ENCODE data around the gene PACRG. TPM values are rescaled to one million over a fixed set of nuclear protein-coding genes. Genes with fewer than 3 reads are reported as not detected.

Gene PACRG
- total and polyA plus RNA-seq, 2 donors (not counting 3 experiments of a cell fraction or from before 2014, with no cell fraction given) = 0.08 TPM; not detected in 1

GRCh38 chr6:163054641-163055040 lies 326.9 kb downstream of the PACRG start:
- BruUV-seq (replicated peaks) = no TSS peak
- no peaks in the 10 kb centered on the region for H3K79me2 ChIP-seq (ENCODE audit: control insufficient read depth, insufficient read depth, low read length)
- intact Hi-C loops (cut with micrococcal nuclease) = no loop called here
- H3K4me2 ChIP-seq (ENCODE audit: insufficient read depth, low read length) = no peak overlapping the region
- CTCF ChIA-PET = no interaction called here
- no peaks in the 10 kb centered on the region for H4K20me1 ChIP-seq (replicated peaks; ENCODE audit: control insufficient read depth, extremely low read depth, insufficient read depth, low read length)
- H3K9me1 ChIP-seq (replicated peaks; ENCODE audit: control insufficient read depth, extremely low read depth, insufficient read depth, low read length) = no peaks in the 10 kb centered on the region
- DNase-seq (ENCODE audit: low read depth, low spot score) (no peak), FAIRE-seq (no peak)
- no peak overlapping the region for H3K9ac ChIP-seq (replicated peaks; ENCODE audit: extremely low read depth, insufficient read depth, low read length)
- H3K27me3 ChIP-seq (ENCODE audit: control insufficient read depth in 2 of 2, insufficient read depth in 2 of 2, low read length in 2 of 2) = no peaks in the 10 kb centered on the region
- no peaks in the 10 kb centered on the region for H3K4me1 ChIP-seq (ENCODE audit: control insufficient read depth, extremely low read depth, insufficient read depth, low read length)
- H3K36me3 ChIP-seq (ENCODE audit: control insufficient read depth in 2 of 2, extremely low read depth in 1 of 2, insufficient read depth in 2 of 2, low read length in 2 of 2) = no peaks in the 10 kb centered on the region
- H3K27ac ChIP-seq (ENCODE audit: insufficient read depth, low read depth, low read length) = no peak overlapping the region
- H3K4me3 ChIP-seq (replicated peaks in 1 of 3; ENCODE audit: insufficient read depth in 1 of 3, low read depth in 1 of 3, low read length in 3 of 3) = no peak overlapping the region
- no peak overlapping the region for H2AFZ ChIP-seq (ENCODE audit: low read depth, low read length)
- no peaks in the 10 kb centered on the region for H3K9me3 ChIP-seq (replicated peaks; ENCODE audit: control insufficient read depth, insufficient read depth, low read length)
- POLR2A ChIA-PET = no interaction called here
- dilution Hi-C loops (cut with MboI; ENCODE audit: extremely low pct_ligation_motif_present, low sequenced_read_pairs) = no loop called here
- TF ChIP-seq MYC (IDR thresholded peaks at IDR 0.05; ENCODE audit: low read depth, low read length) (no peak), CTCF (IDR thresholded peaks at IDR 0.05; ENCODE audit: extremely low read depth in 1 of 2, insufficient read depth in 1 of 2, low read depth in 1 of 2, low read length in 2 of 2) (no peak), POLR2A (IDR thresholded peaks at IDR 0.05; ENCODE audit: low read depth, low read length) (no peak), MAX (IDR thresholded peaks at IDR 0.05; ENCODE audit: insufficient read depth, insufficient read length) (no peak), FOS (IDR thresholded peaks at IDR 0.05; ENCODE audit: borderline replicate concordance, insufficient read depth, low read length) (no peak)

- H3K9me1 ChIP-seq (replicated peaks; ENCODE audit: control insufficient read depth, extremely low read depth, insufficient read depth, low read length) = no peaks in the 10 kb centered on the region
- H3K27ac ChIP-seq (ENCODE audit: insufficient read depth, low read depth, low read length) = no peak overlapping the region
- dilution Hi-C loops (cut with MboI; ENCODE audit: extremely low pct_ligation_motif_present, low sequenced_read_pairs) = no loop called here
- no peaks in the 10 kb centered on the region for H3K4me1 ChIP-seq (ENCODE audit: control insufficient read depth, extremely low read depth, insufficient read depth, low read length)
- no peak overlapping the region for H2AFZ ChIP-seq (ENCODE audit: low read depth, low read length)
- no peak overlapping the region for H3K4me3 ChIP-seq (replicated peaks in 1 of 3; ENCODE audit: insufficient read depth in 1 of 3, low read depth in 1 of 3, low read length in 3 of 3)
- DNase-seq (ENCODE audit: low read depth, low spot score) (no peak), FAIRE-seq (no peak)
- no peaks in the 10 kb centered on the region for H4K20me1 ChIP-seq (replicated peaks; ENCODE audit: control insufficient read depth, extremely low read depth, insufficient read depth, low read length)
- H3K27me3 ChIP-seq (ENCODE audit: control insufficient read depth in 2 of 2, insufficient read depth in 2 of 2, low read length in 2 of 2) = no peaks in the 10 kb centered on the region
- H3K36me3 ChIP-seq (ENCODE audit: control insufficient read depth in 2 of 2, extremely low read depth in 1 of 2, insufficient read depth in 2 of 2, low read length in 2 of 2) = no peaks in the 10 kb centered on the region
- H3K79me2 ChIP-seq (ENCODE audit: control insufficient read depth, insufficient read depth, low read length) = no peaks in the 10 kb centered on the region
- POLR2A ChIA-PET = no interaction called here
- H3K9ac ChIP-seq (replicated peaks; ENCODE audit: extremely low read depth, insufficient read depth, low read length) = no peak overlapping the region
- no peaks in the 10 kb centered on the region for H3K9me3 ChIP-seq (replicated peaks; ENCODE audit: control insufficient read depth, insufficient read depth, low read length)
- no TSS peak for BruUV-seq (replicated peaks)
- intact Hi-C loops (cut with micrococcal nuclease) = no loop called here
- CTCF ChIA-PET = no interaction called here
- no peak for TF ChIP-seq POLR2A (IDR thresholded peaks at IDR 0.05; ENCODE audit: low read depth, low read length)
- no peak for TF ChIP-seq JUN (IDR thresholded peaks at IDR 0.05; ENCODE audit: borderline replicate concordance, insufficient read depth, insufficient read length, low read depth)
- TF ChIP-seq MYC (IDR thresholded peaks at IDR 0.05; ENCODE audit: low read depth, low read length) = no peak
- no peak for TF ChIP-seq GATA2 (IDR thresholded peaks at IDR 0.05; ENCODE audit: insufficient read depth, insufficient read length, low read depth, low read length)
- no peak for TF ChIP-seq MAX (IDR thresholded peaks at IDR 0.05; ENCODE audit: insufficient read depth, insufficient read length)
- no peak for TF ChIP-seq FOS (IDR thresholded peaks at IDR 0.05; ENCODE audit: borderline replicate concordance, insufficient read depth, low read length)
- no peak for TF ChIP-seq EZH2 (IDR thresholded peaks at IDR 0.05; ENCODE audit: borderline replicate concordance, low read depth, low read length, severe bottlenecking)
- no peak for TF ChIP-seq POLR2AphosphoS5 (IDR thresholded peaks at IDR 0.05; ENCODE audit: insufficient read depth, low read depth, low read length)
- no peak overlapping the region for H3K4me2 ChIP-seq (ENCODE audit: insufficient read depth, low read length)
Measured at GRCh38 chr6:163057260-163057659, 329.5 kb downstream of the PACRG start.
